Keratinocyte (primary cell): ENCODE results near the gene HOXB9. TPM values are rescaled to one million over a fixed set of nuclear protein-coding genes. Genes with fewer than 3 reads are reported as not detected.

ENCODE experiments used
- DNase-seq: peaks from one replicate; pipeline ENCODE4 v3.0.0-alpha.2; 2011; ENCODE audit warnings: low read depth, missing footprints, low spot score
- FAIRE-seq: peaks from 2 replicates; lab custom pipeline; 2011; peaks lifted over from hg19 to GRCh38; lab: Jason Lieb, UNC
- H2AFZ ChIP-seq: 2 replicates; pipeline ENCODE4 v1.6.0; 2012; ENCODE audit warnings: low read length, control low read depth, inconsistent platforms; ENCODE audit not compliant: control insufficient read depth
- H3K27ac ChIP-seq: 2 replicates; pipeline ENCODE4 v1.5.1; 2011; ENCODE audit warnings: low read length; ENCODE audit not compliant: control insufficient read depth, insufficient read depth
- H3K27me3 ChIP-seq: 3 replicates; pipeline ENCODE4 v1.6.0; 2011; ENCODE audit warnings: low read length; ENCODE audit not compliant: control insufficient read depth, insufficient read depth; ENCODE audit errors: extremely low read depth
- H3K36me3 ChIP-seq, 2 experiments: 2 replicates in 1 of 2; 3 replicates in 1 of 2; pipeline ENCODE4 v1.5.1; 2011; ENCODE audit warnings: low read length in 2 of 2, mild to moderate bottlenecking in 1 of 2; ENCODE audit not compliant: control insufficient read depth in 2 of 2, insufficient read depth in 2 of 2; ENCODE audit errors: extremely low read depth in 1 of 2
- H3K4me1 ChIP-seq: 3 replicates; pipeline ENCODE4 v1.5.1; 2011; ENCODE audit warnings: low read length; ENCODE audit not compliant: control insufficient read depth, insufficient read depth; ENCODE audit errors: extremely low read depth
- H3K4me2 ChIP-seq: 3 replicates; pipeline ENCODE4 v1.6.0; 2011; ENCODE audit warnings: low read depth, low read length; ENCODE audit not compliant: control insufficient read depth, insufficient read depth; ENCODE audit errors: extremely low read depth
- H3K4me3 ChIP-seq, 3 experiments: fragments of 200-600 bp in 1 of 3; sonication (generic) in 1 of 3; 2 replicates in 2 of 3; 3 replicates in 1 of 3; pipeline ENCODE4 v1.5.1; 2011 to 2016; ENCODE audit warnings: low read length in 3 of 3, mild to moderate bottlenecking in 3 of 3, control low read depth in 2 of 3, inconsistent platforms in 1 of 3, low read depth in 1 of 3, mixed read lengths in 1 of 3, mixed run types in 1 of 3, moderate library complexity in 1 of 3; ENCODE audit not compliant: control insufficient read depth in 2 of 3, insufficient read depth in 2 of 3; ENCODE audit errors: extremely low read depth in 1 of 3
- H3K79me2 ChIP-seq: 2 replicates; pipeline ENCODE4 v1.6.0; 2012; ENCODE audit warnings: low read length; ENCODE audit not compliant: control insufficient read depth, insufficient read depth
- H3K9ac ChIP-seq: 3 replicates; pipeline ENCODE4 v1.6.0; 2011; ENCODE audit warnings: low read length; ENCODE audit not compliant: control insufficient read depth, insufficient read depth; ENCODE audit errors: extremely low read depth
- H3K9me1 ChIP-seq: 3 replicates; pipeline ENCODE4 v1.6.0; 2011; ENCODE audit warnings: low read length; ENCODE audit not compliant: control insufficient read depth, insufficient read depth; ENCODE audit errors: extremely low read depth
- H3K9me3 ChIP-seq: 2 replicates; pipeline ENCODE4 v1.5.1; 2012; ENCODE audit warnings: low read depth, low read length; ENCODE audit not compliant: control insufficient read depth
- H4K20me1 ChIP-seq: 3 replicates; pipeline ENCODE4 v1.6.0; 2011; ENCODE audit warnings: low read length; ENCODE audit not compliant: control insufficient read depth, insufficient read depth; ENCODE audit errors: extremely low read depth
- EZH2 ChIP-seq: IDR thresholded peaks from one replicate; pipeline ENCODE4 v1.6.1; 2012; ENCODE audit warnings: inconsistent platforms, mild to moderate bottlenecking, low read length, moderate library complexity
- dilution Hi-C: fragments of 300-500 bp; cut with MboI; formaldehyde crosslinking; loops from one replicate; pipeline ENCODE4 v1.7.0; 2020; ENCODE audit warnings: low sequenced_read_pairs; ENCODE audit not compliant: extremely low pct_ligation_motif_present
- polyA plus RNA-seq, 5 experiments: library from polyadenylated mRNA; depleted of rRNA in 3 of 5; stranded (reverse) in 3 of 5; stranded (forward) in 1 of 5; unstranded in 1 of 5; fragments of >200 nt; gene quantifications; 1 replicate in 1 of 5; 2 replicates in 3 of 5; 3 replicates in 1 of 5; pipeline versions ENCODE4 v1.2.1 to v1.2.3, GENCODE V29; 2011 to 2012; ENCODE audit warnings: missing spikeins in 2 of 5, low read depth in 1 of 5, low replicate concordance in 1 of 5
- TF ChIP-seq, protein P1 (sequence below), 3 experiments: IDR thresholded peaks in 1 of 3; conservative IDR thresholded peaks in 1 of 3; optimal IDR thresholded peaks in 1 of 3; 2 replicates in 2 of 3; 3 replicates in 1 of 3; pipeline versions ENCODE3 to v1.5.1; 2011; ENCODE audit warnings: low read length in 3 of 3, mild to moderate bottlenecking in 3 of 3, moderate library complexity in 2 of 3, control low read depth in 1 of 3, inconsistent platforms in 1 of 3; ENCODE audit not compliant: insufficient read depth in 2 of 3; ENCODE audit errors: extremely low read depth in 1 of 3

HOXB9 gene
- polyA plus RNA-seq, 1 donor (not counting 4 experiments of a cell fraction or from before 2014, with no cell fraction given) = 0.03 TPM

DNA sequence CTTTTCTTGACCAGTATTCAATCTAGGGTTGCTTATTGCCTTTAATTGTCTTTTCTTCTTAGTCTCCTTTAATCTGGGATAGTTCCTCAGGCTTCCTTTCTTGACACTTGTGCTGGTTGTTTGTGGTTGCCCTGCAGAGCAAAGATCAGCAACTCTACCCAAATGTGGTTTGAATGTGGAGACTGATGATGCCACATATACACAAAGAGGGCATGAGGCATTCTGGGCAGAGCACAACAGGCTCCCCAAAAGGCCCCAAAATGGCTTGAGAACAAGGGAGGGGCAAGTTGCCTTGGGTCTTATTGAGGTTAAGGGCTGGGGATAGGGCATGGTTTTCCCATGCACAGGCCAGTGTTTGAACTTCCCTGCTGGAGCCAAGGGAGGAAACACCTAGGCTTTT lies 29.8 kb upstream of the HOXB9 start:
- Histone ChIP-seq H2AFZ (no peak overlapping the region), H4K20me1 (no peaks in the 10 kb centered on the region), H3K4me2 (no peak overlapping the region), H3K79me2 (no peaks in the 10 kb centered on the region), H3K9ac (no peak overlapping the region), H3K36me3 (no peaks in the 10 kb centered on the region), H3K27me3 (peaks cover 17% of the 10 kb centered on the region), H3K4me3 (no peak overlapping the region), H3K4me1 (no peaks in the 10 kb centered on the region), H3K9me3 (no peaks in the 10 kb centered on the region), H3K27ac (no peak overlapping the region), H3K9me1 (no peaks in the 10 kb centered on the region)
- TF ChIP-seq, protein P1, sequence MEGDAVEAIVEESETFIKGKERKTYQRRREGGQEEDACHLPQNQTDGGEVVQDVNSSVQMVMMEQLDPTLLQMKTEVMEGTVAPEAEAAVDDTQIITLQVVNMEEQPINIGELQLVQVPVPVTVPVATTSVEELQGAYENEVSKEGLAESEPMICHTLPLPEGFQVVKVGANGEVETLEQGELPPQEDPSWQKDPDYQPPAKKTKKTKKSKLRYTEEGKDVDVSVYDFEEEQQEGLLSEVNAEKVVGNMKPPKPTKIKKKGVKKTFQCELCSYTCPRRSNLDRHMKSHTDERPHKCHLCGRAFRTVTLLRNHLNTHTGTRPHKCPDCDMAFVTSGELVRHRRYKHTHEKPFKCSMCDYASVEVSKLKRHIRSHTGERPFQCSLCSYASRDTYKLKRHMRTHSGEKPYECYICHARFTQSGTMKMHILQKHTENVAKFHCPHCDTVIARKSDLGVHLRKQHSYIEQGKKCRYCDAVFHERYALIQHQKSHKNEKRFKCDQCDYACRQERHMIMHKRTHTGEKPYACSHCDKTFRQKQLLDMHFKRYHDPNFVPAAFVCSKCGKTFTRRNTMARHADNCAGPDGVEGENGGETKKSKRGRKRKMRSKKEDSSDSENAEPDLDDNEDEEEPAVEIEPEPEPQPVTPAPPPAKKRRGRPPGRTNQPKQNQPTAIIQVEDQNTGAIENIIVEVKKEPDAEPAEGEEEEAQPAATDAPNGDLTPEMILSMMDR (optimal IDR thresholded peaks at IDR 0.05 in 1 of 3, IDR thresholded peaks at IDR 0.05 in 1 of 3, conservative IDR thresholded peaks at IDR 0.05 in 1 of 3; ENCODE audit: extremely low read depth in 1 of 3, insufficient read depth in 2 of 3, low read length in 3 of 3) = no peak
- TF ChIP-seq EZH2 = no peak
- FAIRE-seq (no peak), DNase-seq (no peak)
- dilution Hi-C loops = loop anchor here (25.0 kb wide), 1 partner anchor 106 kb away; no protein-coding TSS in a partner anchor

DNA sequence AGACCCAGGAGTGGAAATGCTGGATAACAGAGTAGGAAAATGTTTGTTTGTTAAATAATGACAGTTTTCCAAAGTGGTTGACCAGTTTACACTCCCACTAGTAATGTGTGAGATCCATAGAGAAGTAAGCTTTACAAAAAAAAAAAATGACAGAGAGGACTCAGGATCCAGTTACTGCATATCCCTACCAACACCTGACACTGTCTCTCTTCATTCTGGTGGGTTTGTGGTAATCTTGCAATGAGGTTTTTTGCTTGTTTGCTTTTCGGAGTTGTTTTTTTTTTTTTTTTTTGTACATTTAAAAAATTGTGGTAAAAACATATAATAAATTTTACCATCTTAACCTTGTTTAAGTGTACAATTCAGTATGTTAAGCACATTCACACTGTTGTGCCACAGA lies 23.6 kb upstream of the HOXB9 start:
- peaks cover 48% of the 10 kb centered on the region for H3K27me3 ChIP-seq
- H2AFZ ChIP-seq = no peak overlapping the region
- no peaks in the 10 kb centered on the region for H3K79me2 ChIP-seq
- H3K4me3 ChIP-seq = no peak overlapping the region
- H3K27ac ChIP-seq = no peak overlapping the region
- no peaks in the 10 kb centered on the region for H4K20me1 ChIP-seq
- H3K36me3 ChIP-seq = no peaks in the 10 kb centered on the region
- H3K9ac ChIP-seq = no peak overlapping the region
- TF ChIP-seq, protein P1 (optimal IDR thresholded peaks at IDR 0.05 in 1 of 3, IDR thresholded peaks at IDR 0.05 in 1 of 3, conservative IDR thresholded peaks at IDR 0.05 in 1 of 3; ENCODE audit: extremely low read depth in 1 of 3, insufficient read depth in 2 of 3, low read length in 3 of 3) = no peak
- no peak for TF ChIP-seq EZH2
- no peaks in the 10 kb centered on the region for H3K9me3 ChIP-seq
- dilution Hi-C loops = loop anchor here (25.0 kb wide), 1 partner anchor 113 kb away; no protein-coding TSS in a partner anchor
- H3K4me2 ChIP-seq = no peak overlapping the region
- no peak for FAIRE-seq
- no peaks in the 10 kb centered on the region for H3K9me1 ChIP-seq
- DNase-seq = no peak
- no peaks in the 10 kb centered on the region for H3K4me1 ChIP-seq
